PC-3 (cell line): ENCODE measurements around the gene DEFB114. TPM values are rescaled to one million over a fixed set of nuclear protein-coding genes. Genes with fewer than 3 reads are reported as not detected.

Experiments
- ATAC-seq: fragments of 200-7000 bp; cut with Tn5 transposase; 2 replicates; pipeline ENCODE4 v1.9.1; 2020; ENCODE audit warnings: mild to moderate bottlenecking, moderate library complexity
- Bru-seq: library from RNA; stranded (reverse); fragments of 400-500 nt; gene quantifications from one replicate; lab custom pipeline; 2021; lab: Mats Ljungman, UMichigan
- BruChase-seq, 2 experiments: library from RNA; stranded (reverse); fragments of 400-500 nt; gene quantifications; one replicate each; lab custom pipeline; 2021; lab: Mats Ljungman, UMichigan
- BruUV-seq: library from RNA; stranded (reverse); fragments of 400-500 nt; replicated peaks from 2 replicates; lab custom pipeline; 2021; lab: Mats Ljungman, UMichigan
- CTCF ChIA-PET: fragments of 300-600 bp; sonication (Branson Sonifier 250); formaldehyde crosslinking; loops from one replicate; lab custom pipeline; 2022; ENCODE audit warnings: antibody characterized with exemption; lab: Charles Lee
- POLR2A ChIA-PET: fragments of 300-600 bp; sonication (Branson Sonifier 250); formaldehyde crosslinking; loops from one replicate; lab custom pipeline; 2022; ENCODE audit warnings: antibody characterized with exemption; ENCODE audit not compliant: unreplicated experiment; lab: Charles Lee
- DNase-seq: peaks from one replicate; pipeline ENCODE4 v3.0.0-alpha.2; 2015
- H2AFZ ChIP-seq: fragments of 300-600 bp; sonication (generic); 2 replicates; pipeline ENCODE4 v1.6.0; 2016; ENCODE audit warnings: antibody characterized with exemption, low read length
- H3F3A ChIP-seq: fragments of 300-600 bp; sonication (generic); one replicate; pipeline ENCODE4 v1.6.0; 2017; ENCODE audit warnings: antibody characterized with exemption, low read length, control low read depth, mild to moderate bottlenecking; ENCODE audit not compliant: unreplicated experiment
- H3K27ac ChIP-seq: fragments of 300-600 bp; sonication (generic); 2 replicates; pipeline ENCODE4 v1.5.1; 2016; ENCODE audit warnings: mild to moderate bottlenecking, low read length
- H3K27me3 ChIP-seq: fragments of 300-600 bp; sonication (generic); 2 replicates; pipeline ENCODE4 v1.6.1; 2016; ENCODE audit warnings: low read length, mixed read lengths
- H3K36me3 ChIP-seq: fragments of 300-600 bp; sonication (generic); 2 replicates; pipeline ENCODE4 v1.6.1; 2016; ENCODE audit warnings: low read depth, mixed run types, low read length, mixed read lengths
- H3K4me1 ChIP-seq: fragments of 300-600 bp; sonication (generic); 2 replicates; pipeline ENCODE4 v1.5.1; 2016; ENCODE audit warnings: low read length; ENCODE audit not compliant: insufficient read depth
- H3K4me2 ChIP-seq: fragments of 300-600 bp; sonication (generic); 2 replicates; pipeline ENCODE4 v1.6.0; 2016; ENCODE audit warnings: low read length
- H3K4me3 ChIP-seq: fragments of 300-600 bp; sonication (generic); 2 replicates; pipeline ENCODE4 v1.5.1; 2016; ENCODE audit warnings: mild to moderate bottlenecking, low read length, mixed read lengths
- H3K79me2 ChIP-seq: fragments of 300-600 bp; sonication (generic); 2 replicates; pipeline ENCODE4 v1.6.1; 2017; ENCODE audit warnings: low read length, mixed read lengths
- H3K9ac ChIP-seq: fragments of 300-600 bp; sonication (generic); 2 replicates; pipeline ENCODE4 v1.6.0; 2016; ENCODE audit warnings: mild to moderate bottlenecking, low read length
- H3K9me2 ChIP-seq: fragments of 300-600 bp; sonication (generic); replicated peaks from 2 replicates; pipeline ENCODE4 v1.6.1; 2016; ENCODE audit warnings: mixed run types, low read length, mixed read lengths
- H3K9me3 ChIP-seq: fragments of 300-600 bp; sonication (generic); 2 replicates; pipeline ENCODE4 v1.6.1; 2016; ENCODE audit warnings: low read length, mixed read lengths
- H4K20me1 ChIP-seq: fragments of 300-600 bp; sonication (generic); 2 replicates; pipeline ENCODE4 v1.6.1; 2016; ENCODE audit warnings: low read length, mixed read lengths
- EZH2 ChIP-seq: fragments of 300-600 bp; sonication (generic); IDR thresholded peaks from one replicate; pipeline ENCODE4 v1.6.1; 2017; ENCODE audit warnings: antibody characterized with exemption, mild to moderate bottlenecking, low read length; ENCODE audit not compliant: unreplicated experiment
- EZH2phosphoT487 ChIP-seq: fragments of 300-600 bp; sonication (generic); IDR thresholded peaks from 2 replicates; pipeline ENCODE4 v1.6.1; 2018; ENCODE audit warnings: mild to moderate bottlenecking, antibody characterized with exemption, low read length, borderline replicate concordance
- intact Hi-C: fragments of 100-400 bp; cut with micrococcal nuclease; formaldehyde crosslinking; loops from 2 replicates; pipeline ENCODE4 v1.9.0; 2023
- long read RNA-seq: library from polyadenylated mRNA; unstranded; transcript quantifications from one replicate; pipeline ENCODE4 v2.0.0, GENCODE V29; 2021; ENCODE audit not compliant: unreplicated experiment
- total RNA-seq: library from RNA; depleted of rRNA; stranded (reverse); fragments of >200 nt; gene quantifications from 2 replicates; pipeline ENCODE4 v1.2.3, GENCODE V29; 2014; rRNA removed
- TF ChIP-seq, protein P1 (sequence below): fragments of 300-600 bp; sonication (generic); conservative IDR thresholded peaks from 2 replicates; pipeline ENCODE4 v1.5.1; 2017; ENCODE audit warnings: antibody characterized with exemption, low read depth, mild to moderate bottlenecking, low read length

DEFB114 gene, protein sequence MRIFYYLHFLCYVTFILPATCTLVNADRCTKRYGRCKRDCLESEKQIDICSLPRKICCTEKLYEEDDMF
- total RNA-seq (not detected in 2 replicates), Bru-seq, nascent RNA (not detected), BruChase-seq, experiment 1, labeled RNA remaining after a 6-hour chase (not detected), BruChase-seq, experiment 2, labeled RNA remaining after a 2-hour chase (not detected)
- long read RNA-seq, result 0 reads

DNA sequence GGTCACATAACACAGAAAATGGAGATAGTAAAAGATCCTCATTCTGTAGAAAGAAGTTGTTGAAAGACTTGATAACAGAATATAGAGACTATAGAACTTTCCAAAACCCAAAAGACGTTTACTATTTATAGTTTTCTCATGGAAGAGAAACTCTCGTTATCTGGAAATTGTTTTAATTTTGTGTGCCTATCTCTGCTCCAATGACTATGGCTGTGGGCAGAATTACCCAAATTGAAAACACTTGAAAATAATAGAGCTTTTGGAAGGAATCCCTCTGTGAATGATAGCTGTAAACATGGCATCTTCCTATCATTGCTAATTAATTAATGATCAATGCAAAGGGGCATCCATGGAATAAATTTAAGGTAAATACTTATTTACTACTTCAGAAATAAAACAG lies at the start of gene DEFB114:
TSS of gene DEFB114 (minus strand) at position 101 of the 400 bp plus-strand sequence. CDS start at position 42, 59 bp downstream.
- Histone ChIP-seq H3K4me2 (no peak within 1 kb of the TSS), H3K27ac (no peak within 1 kb of the TSS), H3K9me2 (no peaks in the 10 kb centered on the region), H3K4me1 (no peaks in the 10 kb centered on the region), H3K79me2 (no peaks in the 10 kb centered on the region), H3K9ac (no peak within 1 kb of the TSS), H3K27me3 (peaks cover 18% of the 10 kb centered on the region), H3K4me3 (no peak within 1 kb of the TSS), H2AFZ (no peak within 1 kb of the TSS), H4K20me1 (no peaks in the 10 kb centered on the region), H3K9me3 (no peaks in the 10 kb centered on the region), H3F3A (no peaks in the 10 kb centered on the region), H3K36me3 (no peaks in the 10 kb centered on the region)
- ChIA-PET CTCF (no interaction called here), POLR2A (no interaction called here)
- DNase-seq (no peak), ATAC-seq (no peak)
- intact Hi-C loops, result no loop called here
- no peak for TF ChIP-seq EZH2
- TF ChIP-seq, protein P1, sequence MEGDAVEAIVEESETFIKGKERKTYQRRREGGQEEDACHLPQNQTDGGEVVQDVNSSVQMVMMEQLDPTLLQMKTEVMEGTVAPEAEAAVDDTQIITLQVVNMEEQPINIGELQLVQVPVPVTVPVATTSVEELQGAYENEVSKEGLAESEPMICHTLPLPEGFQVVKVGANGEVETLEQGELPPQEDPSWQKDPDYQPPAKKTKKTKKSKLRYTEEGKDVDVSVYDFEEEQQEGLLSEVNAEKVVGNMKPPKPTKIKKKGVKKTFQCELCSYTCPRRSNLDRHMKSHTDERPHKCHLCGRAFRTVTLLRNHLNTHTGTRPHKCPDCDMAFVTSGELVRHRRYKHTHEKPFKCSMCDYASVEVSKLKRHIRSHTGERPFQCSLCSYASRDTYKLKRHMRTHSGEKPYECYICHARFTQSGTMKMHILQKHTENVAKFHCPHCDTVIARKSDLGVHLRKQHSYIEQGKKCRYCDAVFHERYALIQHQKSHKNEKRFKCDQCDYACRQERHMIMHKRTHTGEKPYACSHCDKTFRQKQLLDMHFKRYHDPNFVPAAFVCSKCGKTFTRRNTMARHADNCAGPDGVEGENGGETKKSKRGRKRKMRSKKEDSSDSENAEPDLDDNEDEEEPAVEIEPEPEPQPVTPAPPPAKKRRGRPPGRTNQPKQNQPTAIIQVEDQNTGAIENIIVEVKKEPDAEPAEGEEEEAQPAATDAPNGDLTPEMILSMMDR, result no peak
- TF ChIP-seq EZH2phosphoT487, result no peak
- no TSS peak for BruUV-seq

DNA sequence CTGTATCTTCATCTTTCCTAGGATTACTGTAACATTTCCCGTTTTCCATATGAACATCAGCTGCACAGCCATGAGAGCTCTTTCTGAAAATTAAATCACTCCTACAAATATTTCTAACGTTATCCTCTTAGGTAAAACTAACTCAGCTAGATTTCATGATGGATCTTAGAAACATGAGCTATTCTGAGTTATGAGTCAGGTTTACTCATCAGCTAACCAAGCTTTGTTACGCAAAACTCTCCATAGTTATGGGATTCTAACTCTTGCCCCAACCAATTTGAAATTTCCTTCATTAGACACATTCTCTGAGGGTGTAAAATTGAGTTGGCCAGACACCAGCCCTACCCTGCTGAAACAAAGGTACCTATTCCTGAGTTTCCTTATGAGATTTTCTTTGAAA lies 43.9 kb upstream of the DEFB114 start:
- TF ChIP-seq, protein P1, result no peak
- no peak for TF ChIP-seq EZH2
- TF ChIP-seq EZH2phosphoT487, result no peak

DNA sequence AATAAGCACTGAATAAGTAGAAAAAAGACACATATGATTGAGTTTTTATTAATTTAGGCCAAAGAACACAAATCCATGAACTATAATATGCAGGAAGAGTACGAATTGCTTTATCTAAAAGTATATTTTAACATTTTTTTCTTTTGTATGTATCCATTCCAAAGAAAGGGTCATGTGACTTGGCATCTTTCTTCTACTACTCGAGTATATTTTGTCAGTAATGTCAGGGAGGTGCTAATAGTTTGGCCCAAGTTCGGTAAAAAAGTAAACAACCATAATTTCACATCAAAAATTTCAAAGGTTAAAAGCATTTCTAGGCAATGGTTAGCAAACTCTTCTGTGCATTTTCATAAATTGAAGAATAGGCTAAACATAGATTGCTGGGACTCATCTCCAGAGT lies 39.2 kb upstream of the DEFB114 start:
- CTCF ChIA-PET, result no interaction called here
- Histone ChIP-seq H3K27me3 (no peaks in the 10 kb centered on the region), H3K4me2 (no peak overlapping the region), H3K4me1 (peaks cover 6% of the 10 kb centered on the region), H3K36me3 (no peaks in the 10 kb centered on the region), H3K27ac (no peak overlapping the region), H3K4me3 (no peak overlapping the region), H3K9me2 (no peaks in the 10 kb centered on the region), H3K9ac (no peak overlapping the region), H3F3A (no peaks in the 10 kb centered on the region), H2AFZ (no peak overlapping the region), H3K79me2 (no peaks in the 10 kb centered on the region), H4K20me1 (no peaks in the 10 kb centered on the region), H3K9me3 (no peaks in the 10 kb centered on the region)
- no peak for DNase-seq
- ATAC-seq, result no peak
- TF ChIP-seq, protein P1, result no peak
- TF ChIP-seq EZH2, result no peak
- no peak for TF ChIP-seq EZH2phosphoT487
- intact Hi-C loops, result no loop called here
- BruUV-seq, result no TSS peak
- POLR2A ChIA-PET, result no interaction called here

More for the DNA sequence above, 43.9 kb upstream of the DEFB114 start:
- Histone ChIP-seq H3K27ac (no peak overlapping the region), H2AFZ (no peak overlapping the region), H3F3A (no peaks in the 10 kb centered on the region), H3K4me1 (peaks cover 6% of the 10 kb centered on the region), H3K9ac (no peak overlapping the region), H3K4me2 (no peak overlapping the region), H3K36me3 (no peaks in the 10 kb centered on the region), H3K9me3 (no peaks in the 10 kb centered on the region), H3K79me2 (no peaks in the 10 kb centered on the region), H3K4me3 (no peak overlapping the region), H3K9me2 (no peaks in the 10 kb centered on the region), H3K27me3 (no peaks in the 10 kb centered on the region), H4K20me1 (no peaks in the 10 kb centered on the region)
- POLR2A ChIA-PET, result no interaction called here
- intact Hi-C loops, result no loop called here
- no TSS peak for BruUV-seq
- CTCF ChIA-PET, result no interaction called here
- DNase-seq, result peak; percentile 75
- peak; percentile 73 for ATAC-seq
